Mammary microvascular endothelial cell (primary cell): ENCODE data around the gene PA2G4. TPM values are rescaled to one million over a fixed set of nuclear protein-coding genes. Genes with fewer than 3 reads are reported as not detected.

Experiments
- total RNA-seq: library from RNA; depleted of rRNA; stranded (reverse); fragments of >200 nt; gene quantifications from 2 replicates; pipeline ENCODE4 v1.2.3, GENCODE V29; 2015

PA2G4 gene
- 183 and 202 TPM in 2 replicates for total RNA-seq

DNA sequence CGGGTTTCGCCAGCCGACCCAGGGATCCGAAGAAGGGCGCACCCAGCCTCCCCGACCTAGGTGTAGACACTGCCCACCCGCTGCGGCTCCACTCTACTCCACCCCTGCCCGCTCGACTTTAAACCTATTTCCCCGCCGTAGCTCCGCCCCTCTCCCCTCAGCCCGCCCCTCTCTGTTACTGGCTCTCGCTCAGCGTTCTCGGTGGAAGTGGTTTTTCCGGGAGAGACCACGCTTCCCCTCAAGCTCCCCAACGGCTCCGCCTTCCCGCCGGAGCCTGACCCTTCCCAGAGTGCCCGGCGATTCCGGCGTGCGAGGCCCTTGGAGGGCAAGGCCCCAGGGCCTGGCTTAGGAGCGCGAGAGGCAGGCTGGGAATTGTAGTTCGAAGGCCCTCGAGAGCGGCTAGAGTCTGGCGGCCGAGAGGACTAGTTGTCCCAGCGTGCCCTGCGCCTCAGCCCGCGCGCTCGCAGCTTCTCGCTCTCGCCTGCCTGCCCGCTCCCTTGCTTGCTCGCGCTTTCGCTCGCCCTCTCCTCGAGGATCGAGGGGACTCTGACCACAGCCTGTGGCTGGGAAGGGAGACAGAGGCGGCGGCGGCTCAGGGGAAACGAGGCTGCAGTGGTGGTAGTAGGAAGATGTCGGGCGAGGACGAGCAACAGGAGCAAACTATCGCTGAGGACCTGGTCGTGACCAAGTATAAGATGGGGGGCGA, at the start of gene PA2G4:
Gene PA2G4, plus strand, starts transcription at position 451 of the 706 bp plus-strand sequence. Its CDS starts 179 bp downstream, at position 630.

DNA sequence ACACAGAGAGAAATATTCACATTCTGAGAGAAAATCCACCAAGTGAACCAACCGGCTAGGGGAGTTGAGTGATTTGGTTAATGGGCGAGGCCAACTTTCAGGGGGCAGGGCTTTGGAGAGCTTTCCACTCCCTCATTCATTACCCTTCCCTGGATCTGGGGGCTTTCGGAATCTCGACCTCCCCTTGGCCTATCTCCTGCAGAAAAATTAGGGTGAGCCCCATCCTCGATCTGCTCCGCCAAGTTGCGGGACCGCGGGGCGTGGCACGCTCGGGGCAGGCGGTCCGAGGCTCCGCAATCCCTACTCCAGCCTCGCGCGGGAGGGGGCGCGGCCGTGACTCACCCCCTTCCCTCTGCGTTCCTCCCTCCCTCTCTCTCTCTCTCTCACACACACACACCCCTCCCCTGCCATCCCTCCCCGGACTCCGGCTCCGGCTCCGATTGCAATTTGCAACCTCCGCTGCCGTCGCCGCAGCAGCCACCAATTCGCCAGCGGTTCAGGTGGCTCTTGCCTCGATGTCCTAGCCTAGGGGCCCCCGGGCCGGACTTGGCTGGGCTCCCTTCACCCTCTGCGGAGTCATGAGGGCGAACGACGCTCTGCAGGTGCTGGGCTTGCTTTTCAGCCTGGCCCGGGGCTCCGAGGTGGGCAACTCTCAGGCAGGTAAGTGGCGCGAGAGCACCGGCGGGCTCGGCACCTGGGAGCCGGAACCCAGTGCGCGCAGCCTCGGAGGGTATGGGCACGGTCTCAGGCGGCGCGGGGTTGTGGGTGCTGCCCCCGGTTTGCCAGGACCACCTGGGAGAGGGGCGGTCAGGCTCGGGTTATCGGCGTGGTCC, 24.4 kb upstream of the PA2G4 start, which contains the start of gene ERBB3:
Gene ERBB3, plus strand, starts transcription at position 443 of the 833 bp plus-strand sequence. Its CDS starts 136 bp downstream, at position 579.

GRCh38 chr12:56116267-56117081, 12.1 kb downstream of the PA2G4 start, which contains the start of gene RPL41:
RPL41 (plus strand) TSS chr12:56116633.

DNA sequence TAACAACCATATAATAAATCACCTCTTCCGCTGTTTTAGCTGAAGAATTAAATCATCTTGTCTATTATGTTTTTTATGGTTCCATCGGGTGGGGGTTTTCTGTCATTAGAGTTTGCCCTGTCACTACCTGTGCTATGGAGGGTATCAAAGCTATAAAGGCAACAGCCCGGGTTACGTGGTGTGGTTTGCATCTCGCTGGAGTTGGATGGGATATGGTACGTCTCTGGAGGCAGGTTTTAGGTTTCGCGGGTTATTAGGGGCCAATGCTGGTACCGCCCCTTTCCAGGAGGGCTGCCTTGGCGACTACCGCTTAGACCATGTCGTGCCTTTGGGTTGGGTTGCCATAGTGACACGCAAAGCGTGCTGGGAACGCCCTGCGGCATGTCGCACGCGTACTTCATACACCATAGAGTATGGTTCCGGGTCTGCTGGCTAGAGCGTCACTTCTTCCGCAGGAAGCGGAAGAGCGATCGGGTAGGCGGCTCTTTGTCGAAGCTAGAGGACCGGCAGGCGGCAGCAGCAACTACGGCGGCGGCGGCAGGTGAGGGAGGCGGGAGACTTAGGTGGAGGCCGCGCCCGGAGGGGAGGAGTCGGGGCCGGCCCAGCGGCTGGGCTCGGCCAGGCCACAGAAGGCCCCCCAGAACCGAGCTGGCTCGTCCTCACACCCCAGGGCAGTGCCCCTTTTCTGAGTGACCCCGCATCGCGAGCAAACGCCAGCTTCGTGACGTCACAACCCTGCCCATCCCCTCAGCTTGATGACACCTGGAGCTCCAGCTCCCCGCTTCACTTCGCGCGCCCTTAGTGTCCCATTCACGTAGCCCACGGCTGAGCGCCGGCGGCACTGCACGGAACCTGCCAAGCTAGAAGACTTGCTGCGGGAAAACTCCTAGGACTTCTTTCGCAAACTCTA, 13.7 kb downstream of the PA2G4 start, which contains the start of gene ZC3H10:
Gene ZC3H10, plus strand, starts transcription at position 489 of the 910 bp plus-strand sequence. CDS start 2,297 bp downstream, outside the sequence.

GRCh38 chr12:56127888-56128669, 23.7 kb downstream of the PA2G4 start, which contains the start of gene ESYT1:
ESYT1 (plus strand) TSS chr12:56128267; CDS start chr12:56128320, 53 bp downstream.

GRCh38 chr12:56152132-56152755, 47.9 kb downstream of the PA2G4 start, which contains the start of gene MYL6B:
MYL6B (plus strand) TSS chr12:56152587; CDS start chr12:56153919, 1,332 bp downstream.

GRCh38 chr12:56158029-56158925, 53.9 kb downstream of the PA2G4 start, which contains the start of gene MYL6:
MYL6 (plus strand) TSS chr12:56158359; CDS start chr12:56158402, 43 bp downstream.

Other genes starting within 250 kb of the PA2G4 start
- gene PYM1, start 176.7 kb upstream of the PA2G4 start, total RNA-seq, result 32.3 and 41.1 TPM in 2 replicates
- gene DGKA, start 173.4 kb upstream of the PA2G4 start, total RNA-seq, result 31.7 and 41.1 TPM in 2 replicates
- gene PMEL, start 138.5 kb upstream of the PA2G4 start, total RNA-seq, result 0.69 TPM in 1 of 2 replicates, not detected in the other
- gene CDK2, start 137.7 kb upstream of the PA2G4 start, total RNA-seq, result 44.6 and 46.3 TPM in 2 replicates
- 49.1 and 52.2 TPM in 2 replicates for gene RAB5B, start 130.5 kb upstream of the PA2G4 start, total RNA-seq
- gene SUOX, start 107.3 kb upstream of the PA2G4 start, total RNA-seq, result 16.3 and 18.0 TPM in 2 replicates
- gene IKZF4, start 83.5 kb upstream of the PA2G4 start, total RNA-seq, result 0.49 and 0.60 TPM in 2 replicates
- gene RPS26, start 62.6 kb upstream of the PA2G4 start, total RNA-seq, result 2,120 and 2,289 TPM in 2 replicates
- gene ERBB3, start 24.4 kb upstream of the PA2G4 start, total RNA-seq, result not detected in 2 replicates
- gene RPL41, start 12.1 kb downstream of the PA2G4 start, total RNA-seq, result 2,181 and 3,254 TPM in 2 replicates
- gene ZC3H10, start 13.7 kb downstream of the PA2G4 start, total RNA-seq, result 2.5 and 3.0 TPM in 2 replicates
- gene ESYT1, start 23.7 kb downstream of the PA2G4 start, total RNA-seq, result 247 and 287 TPM in 2 replicates
- gene MYL6B, start 48.0 kb downstream of the PA2G4 start, total RNA-seq, result 75.2 and 78.8 TPM in 2 replicates
- gene MYL6, start 53.8 kb downstream of the PA2G4 start, total RNA-seq, result 4,496 and 4,852 TPM in 2 replicates
- 40.6 and 44.5 TPM in 2 replicates for gene SMARCC2, start 84.9 kb downstream of the PA2G4 start, total RNA-seq
- 46.2 and 57.4 TPM in 2 replicates for gene RNF41, start 117.4 kb downstream of the PA2G4 start, total RNA-seq
- 41.6 and 57.6 TPM in 2 replicates for gene NABP2, start 119.8 kb downstream of the PA2G4 start, total RNA-seq
- not detected in 2 replicates for gene SLC39A5, start 125.5 kb downstream of the PA2G4 start, total RNA-seq
- gene ANKRD52, start 153.8 kb downstream of the PA2G4 start, total RNA-seq, result 17.7 and 18.9 TPM in 2 replicates
- 7.4 and 9.2 TPM in 2 replicates for gene COQ10A, start 162.4 kb downstream of the PA2G4 start, total RNA-seq
- 156 and 157 TPM in 2 replicates for gene CS, start 195.8 kb downstream of the PA2G4 start, total RNA-seq
- 107 and 108 TPM in 2 replicates for gene CNPY2, start 211.4 kb downstream of the PA2G4 start, total RNA-seq
- gene PAN2, start 229.4 kb downstream of the PA2G4 start, total RNA-seq, result 5.5 and 7.4 TPM in 2 replicates
- 0.13 TPM in 1 of 2 replicates, not detected in the other for gene IL23A, start 234.3 kb downstream of the PA2G4 start, total RNA-seq